HFF-Myc (cell line): Measurements from ENCODE around the gene PHYHD1.
A peak's percentile ranks its signal among the peaks of the same experiment; 100 is the strongest.

Experiments
- DNase-seq: peaks from one replicate; pipeline ENCODE4 v3.0.0-alpha.2; 2011; ENCODE audit warnings: low read depth; ENCODE audit errors: extremely low read depth
- H3K4me3 ChIP-seq: replicated peaks from 2 replicates; pipeline ENCODE4 v1.5.1; 2011; ENCODE audit warnings: low read depth, mild to moderate bottlenecking, control low read depth, low read length
- CTCF ChIP-seq: IDR thresholded peaks from 2 replicates; pipeline ENCODE4 v1.5.1; 2012; ENCODE audit warnings: mild to moderate bottlenecking, low read depth, low read length, control low read depth; ENCODE audit errors: missing control alignments

PHYHD1 gene

GRCh38 chr9:128920381-128921058 is at the start of gene PHYHD1:
PHYHD1 (plus strand) TSS chr9:128920982; CDS start chr9:128922324, 1,342 bp downstream.
- DNase-seq = no peak
- peak within 1 kb of the TSS; percentile 42 for H3K4me3 ChIP-seq
- no peak for TF ChIP-seq CTCF

GRCh38 chr9:128877852-128878251 is 42.9 kb upstream of the PHYHD1 start:
- no peak for DNase-seq
- H3K4me3 ChIP-seq = no peak overlapping the region
- TF ChIP-seq CTCF = no peak

GRCh38 chr9:128881884-128882676 is 38.7 kb upstream of the PHYHD1 start, which contains the start of the genes KYAT1 and LRRC8A:
KYAT1 (minus strand) TSS chr9:128881950; CDS start chr9:128845405, 36,545 bp downstream.
LRRC8A (plus strand) TSS chr9:128882133; CDS start chr9:128907165, 25,032 bp downstream.
- peak within 1 kb of the TSS; percentile 97 for H3K4me3 ChIP-seq
- DNase-seq = peak; percentile 79
- TF ChIP-seq CTCF = no peak

- H3K4me3 ChIP-seq = peak overlapping the region; percentile 97
- no peak for DNase-seq
- TF ChIP-seq CTCF = no peak
These were observed 37.8 kb upstream of the PHYHD1 start for GRCh38 chr9:128882677-128883603.

- no peak overlapping the region for H3K4me3 ChIP-seq
- no peak for DNase-seq
- no peak for TF ChIP-seq CTCF
These were observed 36.6 kb upstream of the PHYHD1 start for GRCh38 chr9:128884164-128884563.

- H3K4me3 ChIP-seq = no peak overlapping the region
- DNase-seq = no peak
- no peak for TF ChIP-seq CTCF
These were observed 35.4 kb upstream of the PHYHD1 start for GRCh38 chr9:128885376-128885775.
